ENCODE data around the gene GCLM. TPM values are rescaled to one million over a fixed set of nuclear protein-coding genes. Genes with fewer than 3 reads are reported as not detected.

The GCLM gene
- total RNA-seq, 1 experiment from 2014 or later = 14.1 TPM

- TF ChIP-seq IRF1 (CRISPR knock-in tag; IDR thresholded peaks at IDR 0.05) (no peak), JAZF1 (CRISPR knock-in tag; IDR thresholded peaks at IDR 0.05) (no peak), STAT6 (CRISPR knock-in tag; conservative IDR thresholded peaks at IDR 0.05; ENCODE audit: low read depth) (no peak), ZBTB43 (CRISPR knock-in tag; IDR thresholded peaks at IDR 0.05) (no peak)
Measured at GRCh38 chr1:93865253-93865652, 44.0 kb downstream of the GCLM start (continued).

- TF ChIP-seq ZNF219 (CRISPR knock-in tag; IDR thresholded peaks at IDR 0.05; ENCODE audit: borderline replicate concordance) = no peak
- no peak for TF ChIP-seq ZNF121 (CRISPR knock-in tag; IDR thresholded peaks at IDR 0.05)
- no peak for TF ChIP-seq ZBTB21 (CRISPR knock-in tag; IDR thresholded peaks at IDR 0.05; ENCODE audit: borderline replicate concordance)
- TF ChIP-seq ELF4 (CRISPR knock-in tag; IDR thresholded peaks at IDR 0.05; ENCODE audit: low read depth) = no peak
- TF ChIP-seq GTF2I (CRISPR knock-in tag; conservative IDR thresholded peaks at IDR 0.05) = no peak
- TF ChIP-seq FOXP1 (CRISPR knock-in tag; IDR thresholded peaks at IDR 0.05; ENCODE audit: borderline replicate concordance) = no peak
- no peak for TF ChIP-seq NR1H2 (CRISPR knock-in tag; IDR thresholded peaks at IDR 0.05)
- no peak for TF ChIP-seq E2F5 (CRISPR knock-in tag; IDR thresholded peaks at IDR 0.05)
- TF ChIP-seq ZNF425 (CRISPR knock-in tag; conservative IDR thresholded peaks at IDR 0.05) = no peak
- no peak for TF ChIP-seq ZNF232 (CRISPR knock-in tag; IDR thresholded peaks at IDR 0.05)
- TF ChIP-seq AR (CRISPR knock-in tag; IDR thresholded peaks at IDR 0.05) = no peak
- no peak for TF ChIP-seq ESRRA (CRISPR knock-in tag; IDR thresholded peaks at IDR 0.05; ENCODE audit: borderline replicate concordance)
- no peak for TF ChIP-seq MXD4 (CRISPR knock-in tag; IDR thresholded peaks at IDR 0.05; ENCODE audit: borderline replicate concordance)
- TF ChIP-seq ATF6 (CRISPR knock-in tag; IDR thresholded peaks at IDR 0.05) = no peak
- no peak for TF ChIP-seq FOXP4 (CRISPR knock-in tag; IDR thresholded peaks at IDR 0.05)
- no peak for TF ChIP-seq SMAD3 (CRISPR knock-in tag; IDR thresholded peaks at IDR 0.05; ENCODE audit: borderline replicate concordance)
- no peak for TF ChIP-seq TEAD4 (CRISPR knock-in tag; IDR thresholded peaks at IDR 0.05)
- CTCF ChIA-PET = no interaction called here
- POLR2A ChIA-PET = no interaction called here
- H3K9me3 Mint-ChIP-seq = peaks cover 7% of the 10 kb centered on the region; the same call in 1 of the 2 replicates
- peaks cover 12% of the 10 kb centered on the region for H3K36me3 Mint-ChIP-seq
- no peak overlapping the region for H3K27ac Mint-ChIP-seq
- no peak for DNase-seq (ENCODE audit: low spot score)
- ATAC-seq = peak; percentile 72
- H3K27me3 Mint-ChIP-seq (ENCODE audit: low read depth) = peaks cover 5% of the 10 kb centered on the region; the same call in 1 of the 2 replicates
- H3K4me1 Mint-ChIP-seq = no peaks in the 10 kb centered on the region
- H3K4me3 Mint-ChIP-seq = no peak overlapping the region
Measured at GRCh38 chr1:93864175-93864574, 45.1 kb downstream of the GCLM start.
